COR-L47 (cell line): ENCODE data around the gene CABP7.

ENCODE experiments used
- DNase-seq: peaks from one replicate; lab custom pipeline; 2025; lab: John Stamatoyannopoulos, UW

Gene CABP7

DNA sequence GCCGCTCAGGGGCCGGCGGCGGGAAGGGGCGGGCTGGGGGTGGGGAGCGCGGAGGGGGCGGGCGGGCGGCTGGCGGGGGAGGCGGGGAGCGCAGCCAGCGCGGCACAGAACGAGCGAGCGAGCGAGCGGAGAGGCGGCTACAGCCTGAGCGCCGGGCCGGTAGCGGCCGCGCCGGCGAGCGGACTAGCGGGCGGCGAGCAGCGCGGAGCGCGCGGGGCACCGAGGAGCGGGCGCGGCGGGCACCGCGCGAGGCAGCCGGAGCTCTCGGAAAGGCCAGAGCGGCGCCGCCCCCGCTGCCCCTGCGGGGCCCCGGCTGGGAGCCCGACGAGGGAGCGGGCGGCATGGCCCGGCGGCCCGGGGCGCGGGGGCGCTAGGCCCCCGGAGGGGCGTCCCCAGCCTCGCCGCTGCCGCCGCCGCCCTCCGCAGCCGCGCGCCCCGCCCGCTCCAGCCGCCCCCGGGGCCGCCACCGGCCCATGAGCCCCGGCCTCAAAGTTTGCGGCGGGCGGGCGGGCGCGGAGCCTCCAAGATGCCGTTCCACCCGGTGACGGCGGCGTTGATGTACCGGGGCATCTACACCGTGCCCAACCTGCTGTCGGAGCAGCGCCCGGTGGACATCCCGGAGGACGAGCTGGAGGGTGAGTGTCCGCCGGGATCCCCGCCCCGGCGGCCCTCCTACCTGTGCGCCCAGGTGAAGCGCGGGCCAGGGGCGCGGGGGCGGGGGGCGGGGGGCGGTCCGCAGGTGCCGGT is at the start of gene CABP7:
Gene CABP7, plus strand, starts transcription at position 105 of the 747 bp plus-strand sequence. Its CDS starts 422 bp downstream, at position 527.
- DNase-seq: no peak

- DNase-seq: peak; percentile 31
Measured at GRCh38 chr22:29670626-29671025, 49.2 kb upstream of the CABP7 start.

DNA sequence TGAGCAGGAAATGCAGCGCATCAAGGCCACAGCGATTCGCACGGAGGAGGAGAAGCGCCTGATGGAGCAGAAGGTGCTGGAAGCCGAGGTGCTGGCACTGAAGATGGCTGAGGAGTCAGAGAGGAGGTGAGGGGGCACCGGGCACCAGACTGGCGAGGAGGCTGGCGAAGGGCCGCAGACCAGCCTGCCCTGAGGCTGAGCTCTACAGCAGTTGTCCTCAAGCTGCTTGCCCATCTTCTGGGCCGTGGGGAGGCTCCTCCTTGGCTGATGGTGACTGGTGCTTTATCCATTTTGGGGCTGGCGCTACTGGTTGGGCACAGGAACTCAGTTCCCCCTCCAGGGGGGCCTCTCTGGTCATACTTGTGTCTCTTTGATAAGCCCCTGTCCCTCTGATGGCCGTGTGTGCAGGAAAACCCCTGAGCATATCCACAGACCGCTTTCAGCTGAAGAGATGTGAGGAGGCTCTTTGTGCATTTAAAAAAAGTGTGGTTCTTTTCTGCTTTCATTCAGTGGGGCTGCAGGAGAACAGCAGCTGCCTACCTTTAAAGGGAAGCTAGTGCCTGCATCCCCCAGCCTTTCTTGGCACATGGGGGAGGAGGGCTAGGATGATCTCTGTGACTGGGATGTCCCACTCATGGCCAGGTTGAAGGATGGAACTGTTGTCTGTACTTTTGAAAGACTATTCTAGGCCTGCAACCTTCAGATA is 46.3 kb upstream of the CABP7 start:
- DNase-seq: no peak

GRCh38 chr22:29674121-29674520 is 45.7 kb upstream of the CABP7 start:
- DNase-seq: no peak

DNA sequence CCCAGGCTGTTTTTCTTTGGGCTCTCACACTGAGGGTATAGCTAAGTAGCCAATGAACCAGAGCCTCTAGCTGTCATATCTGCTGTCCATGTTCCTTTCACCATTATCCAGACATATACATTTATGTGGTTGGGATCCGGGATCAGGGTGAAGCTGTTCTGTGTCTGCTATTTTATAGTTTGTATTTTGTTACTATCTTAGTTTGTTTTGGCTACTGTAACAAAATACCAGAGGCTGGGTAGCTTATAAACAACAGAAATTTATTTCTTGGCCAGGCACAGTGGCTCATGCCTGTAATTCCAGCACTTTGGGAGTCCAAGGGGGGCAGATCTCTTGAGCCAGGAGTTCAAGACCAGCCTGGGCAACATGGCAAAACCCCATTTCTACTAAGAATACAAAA is 40.5 kb upstream of the CABP7 start:
- no peak for DNase-seq

- DNase-seq: no peak
Measured at GRCh38 chr22:29683536-29683935, 36.3 kb upstream of the CABP7 start.

DNA sequence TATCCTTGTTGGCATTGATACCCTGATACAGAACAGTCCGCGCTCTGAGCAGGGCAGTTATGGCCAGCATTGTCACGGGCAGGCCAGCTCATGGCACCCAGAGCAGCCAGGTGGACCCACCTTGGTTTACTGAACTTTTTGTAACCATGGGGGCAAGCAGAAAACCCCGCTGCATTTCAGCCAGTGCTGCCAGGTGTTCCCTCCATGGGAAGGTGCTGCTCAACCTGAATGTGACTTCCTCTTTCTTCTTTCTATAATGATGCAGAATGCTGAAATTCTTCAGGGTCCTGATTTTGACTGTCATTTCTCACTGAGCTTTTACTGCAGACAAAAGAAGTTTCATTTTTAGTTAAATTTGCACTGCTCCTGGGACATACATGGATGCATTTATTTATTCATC is 35.6 kb upstream of the CABP7 start:
- DNase-seq: no peak

- no peak for DNase-seq
Measured at GRCh38 chr22:29689206-29689879, 30.5 kb upstream of the CABP7 start.

DNA sequence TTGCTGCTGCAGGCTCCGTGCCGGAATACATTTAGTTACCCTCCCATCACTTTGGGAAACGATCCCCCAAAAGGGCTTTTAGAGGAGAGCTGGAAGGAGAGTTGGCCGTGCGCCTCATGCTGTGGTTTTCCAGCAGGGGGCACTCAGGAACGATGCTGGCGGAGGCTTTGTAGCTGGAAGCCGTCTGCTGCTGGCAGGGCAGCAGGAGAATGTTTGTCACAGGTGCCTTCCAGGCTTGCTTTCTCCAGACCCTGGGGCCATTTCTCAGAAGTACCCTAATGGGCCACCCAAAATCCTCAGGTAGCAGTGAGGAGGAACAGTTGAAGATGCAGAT is 30.0 kb upstream of the CABP7 start:
- DNase-seq: peak; percentile 69

GRCh38 chr22:29690476-29690875 is 29.3 kb upstream of the CABP7 start:
- no peak for DNase-seq

GRCh38 chr22:29691636-29692326 is 28.0 kb upstream of the CABP7 start:
- DNase-seq: peak; percentile 91

DNA sequence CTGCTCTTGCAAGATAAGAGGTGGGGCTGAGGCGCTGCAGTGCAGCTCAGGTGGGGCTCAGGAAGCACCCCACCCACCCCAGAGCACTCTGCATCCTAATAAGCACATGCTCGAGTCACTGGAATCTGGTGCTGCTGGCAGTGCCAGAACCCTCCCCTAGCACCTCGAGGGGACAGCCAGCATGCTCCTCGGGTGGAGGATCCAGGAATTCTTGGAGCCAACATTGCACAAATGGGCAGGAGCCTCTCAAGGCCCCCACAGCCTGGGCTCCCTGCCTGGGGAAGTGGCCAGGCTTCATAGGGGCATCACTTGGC is 27.5 kb upstream of the CABP7 start:
- DNase-seq: no peak

- no peak for DNase-seq
Measured at GRCh38 chr22:29693161-29693560, 26.6 kb upstream of the CABP7 start.

- no peak for DNase-seq
Measured at GRCh38 chr22:29693671-29694070, 26.1 kb upstream of the CABP7 start.

GRCh38 chr22:29695129-29695926 is 24.5 kb upstream of the CABP7 start:
- peak; percentile 94 for DNase-seq

GRCh38 chr22:29697853-29698598 is 21.8 kb upstream of the CABP7 start:
- peak; percentile 53 for DNase-seq

- DNase-seq: no peak
Measured at GRCh38 chr22:29700206-29700899, 19.4 kb upstream of the CABP7 start.

DNA sequence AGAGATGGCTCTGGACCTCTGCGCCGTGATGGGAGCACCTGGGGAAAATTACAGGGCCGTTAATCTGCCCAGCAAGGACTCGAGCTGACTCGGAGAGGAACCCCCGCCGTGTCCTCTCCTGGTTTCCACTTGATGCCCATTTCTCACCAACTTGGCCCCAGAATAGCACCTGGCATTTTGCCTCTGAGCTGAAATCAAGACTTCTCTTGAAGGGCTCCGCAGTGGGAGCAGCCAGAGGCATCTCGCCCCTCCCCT is 19.0 kb upstream of the CABP7 start:
- DNase-seq: peak; percentile 67

DNA sequence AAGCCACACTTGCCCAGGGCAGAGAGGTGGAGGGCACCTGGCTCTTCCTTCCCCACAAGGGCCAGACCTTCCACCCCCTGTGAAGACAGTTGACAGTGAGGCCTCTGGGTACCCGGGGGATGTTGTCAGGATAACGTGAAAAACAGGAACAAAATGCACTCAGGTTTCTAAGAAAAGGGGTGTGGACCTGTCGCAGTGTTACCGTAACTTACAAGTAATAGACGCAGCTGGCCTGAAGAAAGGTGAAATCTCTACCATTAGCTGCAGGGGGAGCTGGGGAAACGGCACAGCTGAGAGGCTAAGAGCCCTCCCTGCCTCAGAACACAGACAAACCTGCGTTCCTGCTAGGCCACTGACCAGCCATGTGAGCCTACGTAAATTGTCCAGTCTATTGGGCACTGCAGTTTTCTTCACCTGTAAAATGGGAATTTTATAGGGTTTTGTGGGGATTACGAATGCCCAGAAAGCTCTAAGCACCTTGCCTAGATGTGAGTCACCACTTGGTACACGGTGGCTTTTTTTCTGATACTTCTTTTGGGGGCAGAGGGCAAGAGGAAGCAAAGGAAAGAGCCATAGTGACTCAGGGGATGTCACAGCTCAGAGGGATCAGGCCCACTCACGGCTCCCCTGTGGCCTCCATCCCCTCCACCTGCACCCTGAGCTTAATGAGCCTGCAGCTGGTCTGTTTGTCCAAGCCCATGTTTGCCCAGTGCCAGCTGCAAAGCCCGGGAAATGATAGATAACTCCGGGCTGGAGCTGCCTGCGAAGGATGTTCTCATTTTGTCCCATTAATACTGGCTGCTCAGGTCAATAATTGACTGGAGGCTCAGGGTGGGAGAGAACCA is 18.4 kb upstream of the CABP7 start:
- DNase-seq: peak; percentile 77
